SKM-1 (cell line): ENCODE results near the gene NCKAP5L.
A peak's percentile ranks its signal among the peaks of the same experiment; 100 is the strongest.

ENCODE experiments used
- DNase-seq: peaks from one replicate; lab custom pipeline; 2025; ENCODE audit not compliant: unreplicated experiment; lab: John Stamatoyannopoulos, UW

The NCKAP5L gene

DNA sequence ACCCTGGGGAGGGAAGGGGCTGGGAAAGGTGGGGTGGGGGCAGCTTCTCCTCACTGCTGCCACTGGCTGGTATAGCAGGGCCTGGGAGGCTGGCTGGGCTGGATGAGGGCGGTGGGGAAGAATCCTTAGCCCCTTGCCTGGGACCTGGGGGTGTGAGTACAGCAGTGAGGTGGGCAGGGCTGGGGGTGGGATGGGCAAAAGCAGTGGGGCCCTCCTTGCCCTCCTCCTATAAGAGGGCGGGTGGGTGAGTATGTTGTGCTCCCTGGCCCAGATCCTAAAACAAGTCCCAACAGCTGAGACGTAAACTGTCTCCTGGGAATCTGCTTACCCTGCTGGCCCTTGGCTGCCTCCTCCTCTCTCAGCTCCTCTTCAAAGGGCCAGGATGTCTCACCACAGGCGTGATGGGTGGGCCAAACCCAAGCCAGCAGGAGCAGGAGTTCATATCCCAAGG lies 2.2 kb downstream of the NCKAP5L start:
- DNase-seq, result no peak

DNA sequence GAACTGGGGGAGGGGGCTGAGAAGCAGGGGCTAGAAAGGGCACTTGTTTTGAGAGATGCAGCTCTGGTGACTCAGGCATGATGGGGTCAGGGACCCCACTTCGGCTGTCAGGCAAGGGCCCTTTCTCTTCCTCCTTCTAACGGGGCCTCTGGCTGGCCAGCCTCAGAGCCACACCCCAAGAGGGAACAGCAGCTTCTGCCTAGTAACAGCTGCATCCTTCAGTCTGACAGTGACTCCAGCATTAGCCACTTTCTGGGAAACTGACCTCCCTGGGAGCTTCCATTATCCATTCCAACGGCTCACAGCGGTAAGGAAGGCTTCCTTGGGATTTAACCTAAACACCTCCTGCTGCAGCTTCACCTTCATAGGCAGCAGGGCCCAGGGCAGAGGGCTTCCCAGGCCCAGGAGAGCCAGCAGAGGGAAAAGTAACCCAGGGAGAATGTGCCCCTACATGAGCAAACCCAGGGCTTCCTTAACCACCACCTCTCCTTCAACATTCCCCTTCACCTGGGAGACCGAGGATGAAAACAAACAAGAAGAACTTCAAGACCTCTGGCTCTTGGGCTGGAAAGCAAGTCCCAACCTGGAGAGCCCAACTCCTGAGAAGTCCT lies 2.7 kb downstream of the NCKAP5L start:
- no peak for DNase-seq

DNA sequence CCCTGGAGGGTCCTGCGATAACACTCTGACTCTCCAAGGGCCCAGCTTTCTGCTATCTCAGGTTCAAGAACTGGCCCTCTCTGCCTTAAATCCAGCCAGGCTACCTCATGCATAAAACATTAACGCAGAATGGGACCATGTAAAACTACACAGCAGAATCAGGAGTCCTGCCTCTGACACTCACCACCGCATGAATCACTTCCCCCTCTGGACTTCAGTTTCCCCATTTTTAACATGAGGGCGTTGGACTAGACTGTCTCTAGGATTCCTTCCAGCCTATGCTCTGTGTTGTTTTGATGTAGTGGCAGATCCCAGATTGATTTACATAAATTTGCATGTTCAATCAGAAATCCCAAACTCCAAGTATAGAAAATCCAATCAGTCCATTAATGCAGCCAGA lies 3.3 kb downstream of the NCKAP5L start:
- peak; percentile 17 for DNase-seq

DNA sequence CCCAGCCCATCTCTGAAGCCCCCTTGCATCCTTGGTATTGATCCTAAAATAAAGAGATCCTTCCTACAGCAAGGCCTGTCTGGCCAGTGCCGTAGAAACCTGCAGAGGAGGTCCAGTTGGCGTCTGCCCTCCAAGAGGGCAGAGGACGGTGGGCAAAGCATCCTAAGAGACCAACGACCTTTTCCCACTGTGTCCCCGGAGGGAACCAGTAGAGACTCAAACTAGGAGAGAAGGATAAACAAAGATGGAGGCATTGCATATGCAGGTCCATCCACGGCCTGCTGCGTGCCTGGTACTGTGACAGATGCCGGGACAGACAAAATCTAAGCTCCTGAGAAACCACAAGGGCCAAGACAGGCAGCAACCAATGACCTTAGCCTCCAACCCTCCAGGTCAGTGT lies 3.8 kb downstream of the NCKAP5L start:
- no peak for DNase-seq

DNA sequence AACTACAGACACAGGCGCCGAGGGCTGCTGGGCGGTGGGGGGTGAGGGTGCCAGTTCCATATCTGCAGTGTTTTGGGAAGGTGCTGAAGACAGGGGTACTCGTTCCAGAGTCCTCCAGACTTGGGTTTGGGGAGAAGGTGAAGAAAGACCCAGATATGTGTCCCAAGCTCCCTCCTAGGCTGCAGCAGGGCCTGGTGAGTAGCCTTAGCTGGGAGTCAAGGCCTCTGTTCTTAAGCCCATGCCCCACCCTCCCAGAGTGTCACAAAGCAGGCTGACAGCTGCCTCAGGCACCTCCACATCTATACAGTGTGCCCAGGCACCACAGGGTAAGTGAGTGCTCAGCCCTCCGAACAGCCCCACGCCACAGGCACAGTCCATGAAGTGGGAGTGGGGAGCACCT lies 4.3 kb downstream of the NCKAP5L start:
- no peak for DNase-seq

DNA sequence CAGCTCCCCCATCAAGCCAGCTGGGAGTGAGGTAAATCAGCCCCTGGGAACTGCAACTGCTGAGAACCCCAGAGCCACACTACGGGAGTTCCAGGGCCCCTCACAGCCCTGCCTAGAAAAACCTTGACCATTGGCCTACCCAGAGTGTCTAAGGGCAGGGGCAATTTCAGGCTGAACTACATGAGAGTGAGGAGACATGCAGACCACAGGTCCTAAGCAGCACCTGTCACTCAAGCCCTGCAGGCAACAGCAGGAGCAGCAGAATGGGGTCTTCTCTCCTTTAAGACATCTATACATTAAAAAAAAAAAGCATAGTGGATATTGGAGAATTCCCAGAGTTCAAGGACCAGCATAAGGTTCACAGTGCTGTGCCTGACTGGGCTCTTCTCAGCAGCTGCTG lies 4.9 kb downstream of the NCKAP5L start:
- DNase-seq, result no peak

DNA sequence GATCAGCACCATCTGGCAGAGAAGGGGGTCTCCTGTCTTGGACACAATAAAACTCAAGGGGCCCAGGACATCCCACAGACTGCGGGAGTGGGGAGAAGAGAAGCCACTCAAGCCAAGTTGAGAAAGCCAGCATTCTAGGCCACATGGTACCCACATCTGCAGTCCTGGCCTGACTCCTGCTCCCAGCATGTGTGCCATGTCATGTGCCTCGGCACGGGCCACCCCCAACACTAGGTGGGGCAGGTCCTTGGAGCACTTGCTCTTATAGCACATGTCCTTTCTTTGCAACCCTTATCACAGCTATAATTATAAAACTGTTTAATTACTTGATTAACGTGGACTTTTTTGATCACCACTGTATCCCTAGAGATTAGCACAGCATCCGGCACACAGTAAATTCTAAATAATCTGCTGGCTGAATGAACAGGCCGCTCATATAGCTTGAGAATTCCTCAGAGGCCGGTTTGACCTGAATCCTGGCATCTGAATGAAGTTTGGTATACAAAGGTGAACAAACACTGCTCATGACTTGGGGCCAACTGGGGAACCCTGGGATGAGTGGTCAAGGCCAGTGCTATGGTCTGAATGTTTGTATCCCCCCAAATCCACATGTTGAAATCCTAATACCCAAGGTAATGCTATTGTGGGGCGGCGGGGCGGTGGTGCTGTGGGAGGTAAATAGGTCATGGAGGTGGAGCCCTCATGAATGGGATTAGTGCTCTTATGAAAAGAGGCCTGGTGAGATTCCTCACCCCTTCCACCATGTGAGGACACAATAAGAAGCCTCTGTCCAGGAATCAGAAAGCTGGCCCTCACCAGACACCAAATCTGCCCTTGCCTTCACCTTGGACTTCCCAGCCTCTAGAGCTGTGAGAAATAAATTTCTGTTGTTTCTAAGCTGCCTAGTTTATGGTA lies 6.6 kb downstream of the NCKAP5L start:
- no peak for DNase-seq

DNA sequence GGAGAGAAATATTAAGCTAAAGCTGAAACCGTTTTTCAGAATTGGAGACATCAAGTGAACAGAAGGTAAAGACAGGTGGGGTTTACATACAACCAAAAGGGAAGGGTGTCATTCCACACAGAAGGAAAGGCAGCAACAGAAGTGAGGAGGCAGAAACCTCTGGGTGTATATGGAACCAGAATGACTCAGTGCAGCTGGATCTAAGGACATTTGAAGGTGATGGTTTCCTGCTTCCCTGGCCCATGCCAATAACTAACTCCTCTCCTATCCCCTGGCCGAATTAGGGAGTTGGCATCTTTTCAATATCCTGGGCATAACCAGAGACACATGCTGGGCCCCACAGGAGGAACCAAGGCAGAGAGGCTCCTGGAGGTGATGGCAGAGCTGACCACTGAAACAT lies 8.4 kb downstream of the NCKAP5L start:
- no peak for DNase-seq

DNA sequence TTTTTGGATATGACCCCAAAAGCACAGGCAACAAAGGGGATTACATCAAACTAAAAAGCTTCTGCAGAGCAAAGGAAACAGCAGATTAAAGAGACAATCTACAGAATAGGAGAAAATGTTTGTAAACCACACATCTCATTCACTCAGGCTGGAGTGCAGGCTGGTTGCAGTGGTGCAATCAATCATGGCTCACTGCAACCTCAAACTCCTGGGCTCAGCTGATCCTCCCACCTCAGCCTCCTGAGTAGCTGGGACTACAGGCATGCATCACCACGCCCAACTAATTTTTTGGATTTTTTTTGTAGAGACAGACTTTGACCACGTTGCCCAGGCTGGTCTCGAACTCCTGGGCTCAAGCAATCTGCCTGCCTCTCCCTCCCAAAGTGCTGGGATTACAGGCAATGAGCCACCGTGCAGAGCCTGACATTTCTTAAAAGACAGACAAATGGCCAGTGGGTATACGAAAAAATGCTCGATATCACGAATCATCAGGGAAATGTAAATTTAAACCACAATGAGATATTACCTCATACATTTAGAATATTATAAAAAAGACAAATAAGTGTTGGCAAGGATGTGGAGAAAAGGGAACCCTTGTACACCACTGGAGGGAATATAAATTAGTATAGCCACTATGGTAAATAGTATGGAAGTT lies 9.8 kb downstream of the NCKAP5L start:
- DNase-seq, result no peak

DNA sequence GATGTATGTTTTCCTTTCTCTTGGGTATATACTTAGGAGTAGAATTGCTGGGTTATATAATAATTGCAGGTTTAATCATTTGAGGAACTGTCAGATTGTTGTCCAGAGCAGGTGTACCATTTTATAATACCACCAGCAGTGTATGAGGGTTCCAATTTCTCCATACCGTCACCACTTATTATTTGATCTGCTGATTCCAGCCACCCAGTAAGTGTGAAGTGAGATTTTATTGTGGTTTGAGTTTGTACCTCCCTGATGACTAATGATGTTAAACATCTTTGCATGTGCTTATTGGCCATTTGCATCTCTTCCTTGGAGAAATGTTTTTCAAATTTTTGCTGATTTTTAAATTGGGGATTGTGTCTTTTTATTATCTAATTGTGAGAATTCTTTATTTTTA lies 15.1 kb downstream of the NCKAP5L start:
- DNase-seq, result no peak

DNA sequence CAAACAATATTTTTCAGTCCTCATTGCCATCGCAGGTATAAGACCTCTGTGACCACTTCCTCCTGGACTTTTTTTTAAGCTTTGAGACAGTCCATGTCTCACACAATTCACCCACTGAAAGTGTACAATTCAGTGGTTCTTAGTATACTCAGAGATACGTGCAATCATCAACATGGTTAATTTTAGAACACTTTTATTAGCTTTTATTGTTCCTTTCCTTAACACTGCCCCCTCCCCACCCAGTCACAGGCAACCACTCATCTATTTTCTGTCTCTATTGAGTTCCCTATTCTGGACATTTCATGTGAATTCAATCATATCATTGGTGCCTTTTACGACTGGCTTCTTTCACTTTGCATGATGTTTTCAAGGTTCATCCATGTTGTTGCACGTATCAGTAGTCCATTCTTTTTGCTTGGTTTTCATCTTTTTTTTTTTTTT lies 16.2 kb downstream of the NCKAP5L start:
- no peak for DNase-seq

DNA sequence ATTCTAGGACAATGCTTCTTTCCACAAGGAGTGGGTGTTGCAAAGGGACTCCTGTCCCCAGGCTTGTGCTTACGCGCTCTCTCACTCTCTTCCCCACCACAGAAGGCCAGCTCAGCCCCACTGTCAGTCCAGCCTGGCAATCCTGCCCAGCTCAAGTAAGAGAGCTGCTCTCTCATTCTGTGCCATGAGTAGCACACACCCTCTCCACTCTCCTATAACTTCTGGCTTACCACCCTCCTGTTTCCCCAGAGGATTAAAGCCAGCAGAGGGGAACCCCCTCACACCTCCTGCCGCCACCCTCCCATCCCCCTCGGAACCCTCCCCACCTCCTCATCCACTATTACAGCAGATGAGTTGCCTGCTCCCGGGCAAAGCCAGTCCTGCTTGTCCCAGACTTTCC lies 17.1 kb downstream of the NCKAP5L start:
- no peak for DNase-seq

DNA sequence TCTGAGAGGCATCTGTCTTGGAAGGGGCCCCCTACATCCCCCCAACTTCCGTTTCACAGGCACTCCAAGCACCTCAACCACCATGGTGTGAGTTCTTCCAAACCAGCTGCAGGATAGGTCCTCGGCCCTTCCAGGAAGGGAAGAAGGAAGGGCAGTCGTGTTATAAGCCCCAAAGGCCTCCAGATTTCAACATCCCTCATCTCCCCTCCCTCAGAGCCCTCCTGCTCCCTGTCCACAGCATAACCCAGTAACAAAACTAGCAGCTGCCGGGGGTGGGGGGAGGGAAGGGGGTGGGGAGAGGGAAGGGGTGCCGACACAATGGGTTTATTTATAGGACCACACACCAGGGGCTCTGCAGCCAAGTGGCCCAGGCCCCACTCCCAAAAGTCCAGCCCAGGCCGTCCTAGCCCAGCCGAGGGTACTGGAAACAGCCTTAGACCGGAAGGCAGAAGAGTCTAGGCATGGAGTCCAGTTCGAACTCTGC lies 18.3 kb downstream of the NCKAP5L start:
- DNase-seq, result no peak

DNA sequence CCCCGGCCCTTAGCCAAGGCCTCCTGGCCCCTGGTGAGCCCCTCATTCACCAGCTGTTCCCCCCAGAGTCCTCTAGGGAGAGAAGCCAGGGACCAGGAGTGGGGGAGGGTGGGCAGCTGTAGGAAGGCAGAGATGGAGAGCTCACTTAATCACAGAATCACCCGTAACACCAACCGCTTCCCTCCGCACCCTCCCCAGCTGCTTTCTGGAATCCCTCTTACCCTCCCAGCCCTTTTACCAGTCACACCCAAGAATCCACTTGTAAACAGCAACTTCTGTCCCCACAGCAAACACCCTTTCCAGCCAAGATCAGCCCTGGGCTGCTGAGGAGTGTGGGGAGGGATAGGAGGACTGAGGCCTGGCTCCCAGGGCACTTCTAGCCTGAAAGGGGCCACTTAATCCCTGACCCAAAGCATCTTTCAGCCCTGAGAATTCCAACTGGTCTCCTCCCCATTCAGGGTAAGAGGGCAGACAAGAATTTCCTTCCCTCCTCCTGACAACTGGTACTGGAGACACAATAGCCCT lies 18.8 kb downstream of the NCKAP5L start:
- DNase-seq, result no peak

DNA sequence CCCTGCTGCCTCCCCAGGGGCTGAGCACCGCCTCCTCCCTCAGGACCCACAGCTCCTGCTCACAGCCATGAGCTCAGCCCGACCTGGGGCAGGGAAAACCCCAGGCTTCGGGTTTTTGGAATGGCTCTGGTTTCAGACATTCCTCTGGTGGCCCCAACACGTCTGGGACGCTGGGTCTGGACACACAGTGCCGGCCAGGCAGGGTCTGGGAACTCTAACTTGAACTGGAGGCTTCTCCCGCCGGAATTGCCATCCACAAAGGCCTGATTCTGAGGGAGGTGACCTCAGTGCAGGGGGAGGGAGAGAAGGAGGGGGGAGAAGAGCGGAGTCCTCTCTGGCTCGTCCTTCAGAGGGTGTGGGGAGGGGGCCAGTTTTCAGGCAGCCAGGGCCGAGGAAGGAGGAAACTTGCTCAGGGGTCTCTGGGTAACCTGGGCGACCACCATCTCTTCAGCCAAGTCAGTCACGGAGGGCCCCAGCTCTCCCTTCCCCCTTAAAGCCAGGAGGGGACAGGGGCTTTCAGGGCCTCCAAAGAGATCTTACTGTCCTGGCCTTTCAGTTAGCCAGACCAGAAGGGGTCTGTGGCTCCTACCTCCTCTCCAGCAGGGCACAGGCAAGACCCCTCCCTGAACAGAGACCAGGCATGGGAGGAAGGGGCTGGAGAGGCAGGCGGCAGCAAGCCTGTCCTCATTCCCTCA lies 19.4 kb downstream of the NCKAP5L start:
- no peak for DNase-seq

DNA sequence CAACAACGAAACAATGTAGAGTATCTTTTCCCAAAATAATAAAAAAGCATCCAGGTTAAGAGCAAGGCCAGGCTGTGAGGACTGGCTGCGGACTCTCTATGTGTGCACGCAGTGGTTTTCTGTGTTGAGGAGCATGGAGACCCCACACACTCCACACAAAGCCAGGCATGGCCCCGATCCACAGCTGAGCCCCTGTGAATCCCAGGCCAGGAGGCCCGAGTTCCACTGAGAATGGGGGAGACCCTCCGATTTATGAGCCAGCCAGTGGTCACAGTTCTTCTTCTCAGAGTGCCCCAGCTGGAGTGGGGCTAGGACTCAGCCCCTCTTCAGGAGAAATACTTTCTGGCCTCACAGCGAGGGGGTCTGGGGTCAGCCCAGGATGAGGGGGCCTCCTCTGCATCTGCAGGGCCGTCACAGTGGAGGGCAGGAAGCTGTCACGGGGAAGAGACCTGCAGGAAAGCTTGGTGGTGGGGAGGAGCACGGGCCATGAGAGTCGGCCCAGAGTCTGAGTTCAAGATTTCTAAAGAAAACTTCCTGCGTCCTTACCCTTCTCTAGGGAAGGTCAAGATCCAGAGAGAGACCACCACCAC lies 20.1 kb downstream of the NCKAP5L start:
- DNase-seq, result no peak

DNA sequence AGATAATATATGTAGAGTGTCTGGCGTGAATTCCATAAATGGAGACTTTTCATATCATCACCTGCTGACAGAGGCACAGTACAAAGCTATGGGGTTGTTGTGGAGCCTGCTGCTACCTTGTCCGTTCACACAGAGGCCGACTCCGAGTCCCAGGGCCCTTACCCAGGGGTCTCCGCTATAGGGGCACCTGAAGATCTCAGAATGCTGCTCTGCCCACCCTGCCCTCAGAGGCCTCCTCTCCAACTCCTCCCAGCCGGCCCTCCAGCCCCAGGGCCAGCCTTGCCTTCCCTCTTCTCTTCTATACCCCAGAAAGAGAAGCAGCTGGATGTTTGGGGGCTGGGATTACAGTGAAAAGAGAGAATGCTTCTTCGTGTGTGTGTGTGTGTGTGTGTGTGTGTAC lies 21.3 kb downstream of the NCKAP5L start:
- no peak for DNase-seq

DNA sequence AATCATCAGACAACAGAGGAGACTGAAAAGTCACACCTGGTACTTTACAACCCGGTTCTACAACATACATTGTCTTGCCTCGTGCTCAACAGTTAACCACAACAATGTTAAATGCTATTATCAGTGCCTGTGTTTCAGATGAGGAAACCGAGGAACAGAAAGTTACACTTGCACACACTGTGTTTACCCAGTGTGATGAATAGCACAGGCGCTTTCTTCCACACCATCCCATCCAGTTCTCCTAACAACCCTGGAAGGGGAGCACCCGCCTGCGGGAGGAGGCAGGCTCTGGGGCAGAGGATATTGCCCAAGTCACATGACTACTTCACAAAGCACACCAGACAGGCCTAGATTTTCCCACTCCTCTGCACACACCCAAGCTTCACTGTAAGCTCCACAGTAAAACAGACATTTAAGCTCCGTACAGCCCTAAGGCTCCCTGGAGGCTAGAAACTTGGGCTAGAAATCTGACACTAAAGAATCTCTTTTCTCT lies 21.8 kb downstream of the NCKAP5L start:
- DNase-seq, result no peak

DNA sequence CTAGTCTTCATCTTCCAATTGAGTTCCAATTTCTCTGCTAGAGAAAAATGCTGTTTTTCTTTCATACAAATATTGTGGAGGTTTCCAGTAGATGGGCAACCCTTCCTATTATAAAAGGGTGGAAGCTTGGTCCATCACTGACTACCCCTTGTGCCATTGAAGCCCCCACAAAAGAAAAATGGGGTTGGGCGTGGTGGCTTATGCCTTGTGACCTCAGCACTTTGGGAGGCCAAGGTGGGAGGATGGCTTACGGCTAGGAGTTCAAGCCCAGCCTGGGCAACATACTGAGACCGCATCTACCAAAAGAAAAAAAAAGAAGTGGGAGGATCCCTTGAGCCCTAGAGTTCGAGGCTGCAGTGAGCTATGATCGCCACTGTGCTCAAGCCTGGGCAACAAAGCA lies 22.8 kb downstream of the NCKAP5L start:
- DNase-seq, result no peak

DNA sequence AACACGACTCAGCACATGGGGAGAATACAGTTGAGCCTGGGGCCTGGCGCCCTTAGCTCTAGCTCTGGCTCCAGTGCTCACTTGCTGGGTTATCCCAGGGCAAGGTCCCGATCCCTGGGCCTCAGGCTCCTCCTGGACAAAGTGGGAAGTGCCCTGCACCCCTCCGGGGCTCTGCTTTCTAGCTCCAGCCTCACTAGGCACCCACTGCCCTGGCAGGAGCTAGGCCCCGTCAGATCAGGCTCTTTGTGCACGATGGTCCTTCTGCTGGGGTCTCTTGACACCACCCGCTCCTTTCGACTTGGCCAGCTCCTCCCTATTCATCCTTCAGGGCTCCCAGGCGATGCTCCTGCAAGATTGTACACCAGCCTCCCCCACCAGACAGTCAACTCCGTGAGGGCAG lies 23.4 kb downstream of the NCKAP5L start:
- DNase-seq, result no peak
